Endodermal cell (in vitro differentiated cells): Measurements from ENCODE around the gene EGLN1. TPM values are rescaled to one million over a fixed set of nuclear protein-coding genes. Genes with fewer than 3 reads are reported as not detected.

Experiments used
- DNase-seq: peaks from one replicate; pipeline ENCODE4 v3.0.0-alpha.2; 2017
- H3K27ac ChIP-seq: 2 replicates; pipeline ENCODE4 v1.5.1; 2013; ENCODE audit warnings: mild to moderate bottlenecking, low read depth, low read length, moderate library complexity
- H3K27me3 ChIP-seq: 2 replicates; pipeline ENCODE4 v1.6.1; 2013; ENCODE audit warnings: mild to moderate bottlenecking, low read length, moderate library complexity; ENCODE audit not compliant: insufficient read depth, control insufficient read depth, poor library complexity, severe bottlenecking
- H3K36me3 ChIP-seq: 2 replicates; pipeline ENCODE4 v1.7.0; 2013; ENCODE audit warnings: mild to moderate bottlenecking, low read length, moderate library complexity; ENCODE audit not compliant: control insufficient read depth, insufficient read depth
- H3K4me1 ChIP-seq: one replicate; pipeline ENCODE4 v1.7.0; 2013; ENCODE audit warnings: low read length; ENCODE audit not compliant: control insufficient read depth, insufficient read depth
- H3K4me3 ChIP-seq: 2 replicates; pipeline ENCODE4 v1.5.1; 2013; ENCODE audit warnings: mild to moderate bottlenecking, low read length, moderate library complexity
- H3K9ac ChIP-seq: 2 replicates; pipeline ENCODE4 v1.6.1; 2013; ENCODE audit warnings: mild to moderate bottlenecking, low read length, moderate library complexity; ENCODE audit not compliant: poor library complexity, severe bottlenecking; ENCODE audit errors: extremely low read depth
- H3K9me3 ChIP-seq: 2 replicates; pipeline ENCODE4 v1.6.1; 2013; ENCODE audit warnings: mild to moderate bottlenecking, low read length, moderate library complexity; ENCODE audit not compliant: control insufficient read depth
- H3K27ac Mint-ChIP-seq: 2 replicates; pipeline ENCODE4 v1.8.0; 2020; ENCODE audit warnings: mixed read lengths
- H3K27me3 Mint-ChIP-seq: 2 replicates; pipeline ENCODE4 v1.8.0; 2021; ENCODE audit warnings: mild to moderate bottlenecking, mixed read lengths; ENCODE audit not compliant: insufficient read depth
- H3K36me3 Mint-ChIP-seq: 2 replicates; pipeline ENCODE4 v1.8.0; 2020; ENCODE audit warnings: low read depth, mixed read lengths
- H3K4me1 Mint-ChIP-seq: 2 replicates; pipeline ENCODE4 v1.8.0; 2020; ENCODE audit warnings: mixed read lengths
- H3K4me3 Mint-ChIP-seq: 2 replicates; pipeline ENCODE4 v1.8.0; 2020; ENCODE audit warnings: mild to moderate bottlenecking, moderate library complexity, mixed read lengths
- H3K9me3 Mint-ChIP-seq: 2 replicates; pipeline ENCODE4 v1.8.0; 2020; ENCODE audit warnings: mild to moderate bottlenecking, mixed read lengths
- CTCF ChIP-seq: fragments of 200-600 bp; sonication (generic); conservative IDR thresholded peaks from 2 replicates; pipeline ENCODE4 v1.5.0; 2021; ENCODE audit warnings: antibody characterized with exemption, mild to moderate bottlenecking
- WGBS, 2 experiments: methylation state at CpG; one replicate each; pipeline versions ENCODE4 v1.1.5 to v1.1.7; 2013; ENCODE audit warnings: missing lambda C conversion rate in 2 of 2, mixed read lengths in 1 of 2; ENCODE audit not compliant: insufficient coverage in 1 of 2, insufficient read length in 1 of 2; 5-methylcytosine and 5-hydroxymethylcytosine counted together
- total RNA-seq, 2 donors: library from RNA; stranded (reverse); fragmentation: NEBNext Ultra II Directional in 1 of 2; extraction: Animal tissue kit (Norgen Biotek cat#: 25700) in 1 of 2; gene quantifications; 2 replicates in 1 of 2; 3 replicates in 1 of 2; pipeline ENCODE4 v1.2.1, GENCODE V29; 2021

EGLN1 gene
- total RNA-seq, 2 donors from 2014 or later: 12.2 to 17.4 TPM

- no peaks in the 10 kb centered on the region for H3K9me3 Mint-ChIP-seq
Measured at GRCh38 chr1:231413749-231414082, 8.4 kb downstream of the EGLN1 start.

GRCh38 chr1:231411036-231411531, 11.0 kb downstream of the EGLN1 start:
- Histone ChIP-seq H3K4me3 (no peak overlapping the region), H3K36me3 (no peaks in the 10 kb centered on the region), H3K27ac (no peak overlapping the region), H3K9ac (no peak overlapping the region), H3K9me3 (no peaks in the 10 kb centered on the region), H3K4me1 (peaks cover 2% of the 10 kb centered on the region), H3K27me3 (no peaks in the 10 kb centered on the region)
- Mint-ChIP-seq H3K27me3 (no peaks in the 10 kb centered on the region), H3K4me1 (peaks cover 2% of the 10 kb centered on the region), H3K9me3 (no peaks in the 10 kb centered on the region), H3K4me3 (no peak overlapping the region), H3K36me3 (peaks cover 4% of the 10 kb centered on the region), H3K27ac (no peak overlapping the region)
- WGBS, 2 experiments: 83 to 86% methylated on average over 2 of the region's 2 CpGs
- DNase-seq: no peak
- no peak for TF ChIP-seq CTCF

More at GRCh38 chr1:231413749-231414082, 8.4 kb downstream of the EGLN1 start:
- peaks cover 4% of the 10 kb centered on the region for H3K36me3 Mint-ChIP-seq
- H3K9ac ChIP-seq: no peak overlapping the region
- no peaks in the 10 kb centered on the region for H3K36me3 ChIP-seq
- H3K4me1 ChIP-seq: no peaks in the 10 kb centered on the region
- 80 to 94% methylated on average over 1 to 2 of the region's 2 CpGs for WGBS, 2 experiments
- no peak overlapping the region for H3K27ac Mint-ChIP-seq
- no peak overlapping the region for H3K4me3 ChIP-seq
- H3K27me3 ChIP-seq: no peaks in the 10 kb centered on the region
- TF ChIP-seq CTCF: no peak
- no peaks in the 10 kb centered on the region for H3K9me3 ChIP-seq
- H3K4me3 Mint-ChIP-seq: no peak overlapping the region
- H3K4me1 Mint-ChIP-seq: peaks cover 12% of the 10 kb centered on the region
- peaks cover 4% of the 10 kb centered on the region for H3K27me3 Mint-ChIP-seq
- H3K27ac ChIP-seq: no peak overlapping the region
- no peak for DNase-seq

- WGBS, 2 experiments: 85 to 92% methylated on average over 2 of the region's 2 CpGs
- Histone ChIP-seq H3K27ac (no peak overlapping the region), H3K27me3 (no peaks in the 10 kb centered on the region), H3K9me3 (no peaks in the 10 kb centered on the region), H3K36me3 (no peaks in the 10 kb centered on the region), H3K4me1 (peaks cover 2% of the 10 kb centered on the region), H3K4me3 (no peak overlapping the region), H3K9ac (no peak overlapping the region)
- no peak overlapping the region for H3K4me3 Mint-ChIP-seq
- H3K27ac Mint-ChIP-seq: no peak overlapping the region
- H3K27me3 Mint-ChIP-seq: no peaks in the 10 kb centered on the region
- H3K4me1 Mint-ChIP-seq: peaks cover 2% of the 10 kb centered on the region
- peaks cover 4% of the 10 kb centered on the region for H3K36me3 Mint-ChIP-seq
- H3K9me3 Mint-ChIP-seq: no peaks in the 10 kb centered on the region
- DNase-seq: no peak
- no peak for TF ChIP-seq CTCF
Measured at GRCh38 chr1:231410036-231410612, 12.0 kb downstream of the EGLN1 start.
